ENCODE data around the gene CCDC127.
"Not testable (repeated sequence)": the region's sequence is repeated elsewhere in the genome, so short reads cannot be mapped to it uniquely, and the experiment has no call there.

GRCh38 chr5:164783-165182 lies 53.2 kb downstream of the CCDC127 start:
- TF ChIP-seq CTCF (IDR thresholded peaks at IDR 0.05); EZH2 (IDR thresholded peaks at IDR 0.05; ENCODE audit: borderline replicate concordance, insufficient read depth, low read depth, low read length, poor library complexity, severe bottlenecking): not testable (repeated sequence)
